ENCODE results near the gene NAPB.

Gene NAPB

DNA sequence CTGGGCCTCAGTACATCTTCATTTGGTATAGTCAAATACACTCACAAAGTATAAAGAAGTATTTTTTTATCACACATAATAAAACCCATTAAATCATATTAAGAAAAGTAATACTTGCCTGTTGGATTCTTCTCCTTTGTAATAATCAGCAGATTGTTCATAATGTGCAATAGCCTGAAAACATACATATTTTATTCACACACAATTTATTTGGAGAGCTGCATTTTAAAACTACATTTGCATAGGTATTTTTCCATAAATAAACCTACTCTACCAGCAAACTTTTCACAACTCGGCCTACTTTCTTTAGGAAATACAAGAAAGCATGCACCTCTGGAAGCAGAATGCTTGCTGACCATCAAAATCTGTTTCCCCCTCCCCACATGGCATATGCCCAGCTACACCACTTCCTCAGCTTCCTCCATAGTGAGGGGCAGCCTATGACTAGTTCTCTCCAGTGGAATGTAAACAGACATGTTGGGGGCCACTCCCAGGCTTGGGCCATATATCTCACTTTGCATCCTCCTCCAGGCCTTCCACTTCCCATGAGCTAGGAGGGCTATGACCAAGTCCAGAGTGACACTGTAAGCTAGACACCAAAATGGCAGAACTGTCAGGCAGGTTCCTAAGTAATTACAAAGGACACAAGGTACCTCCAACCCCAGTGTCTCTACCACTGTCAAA is 31.1 kb downstream of the NAPB start:
- no peak for TF ChIP-seq POLR2AphosphoS5 (IDR thresholded peaks at IDR 0.05; ENCODE audit: low read depth, low read length)
- TF ChIP-seq SIN3A (IDR thresholded peaks at IDR 0.05; ENCODE audit: borderline replicate concordance, insufficient read depth, low read length), result no peak
- TF ChIP-seq TAF1 (IDR thresholded peaks at IDR 0.05; ENCODE audit: borderline replicate concordance, insufficient read depth, low read length), result no peak
- TF ChIP-seq, protein P1, sequence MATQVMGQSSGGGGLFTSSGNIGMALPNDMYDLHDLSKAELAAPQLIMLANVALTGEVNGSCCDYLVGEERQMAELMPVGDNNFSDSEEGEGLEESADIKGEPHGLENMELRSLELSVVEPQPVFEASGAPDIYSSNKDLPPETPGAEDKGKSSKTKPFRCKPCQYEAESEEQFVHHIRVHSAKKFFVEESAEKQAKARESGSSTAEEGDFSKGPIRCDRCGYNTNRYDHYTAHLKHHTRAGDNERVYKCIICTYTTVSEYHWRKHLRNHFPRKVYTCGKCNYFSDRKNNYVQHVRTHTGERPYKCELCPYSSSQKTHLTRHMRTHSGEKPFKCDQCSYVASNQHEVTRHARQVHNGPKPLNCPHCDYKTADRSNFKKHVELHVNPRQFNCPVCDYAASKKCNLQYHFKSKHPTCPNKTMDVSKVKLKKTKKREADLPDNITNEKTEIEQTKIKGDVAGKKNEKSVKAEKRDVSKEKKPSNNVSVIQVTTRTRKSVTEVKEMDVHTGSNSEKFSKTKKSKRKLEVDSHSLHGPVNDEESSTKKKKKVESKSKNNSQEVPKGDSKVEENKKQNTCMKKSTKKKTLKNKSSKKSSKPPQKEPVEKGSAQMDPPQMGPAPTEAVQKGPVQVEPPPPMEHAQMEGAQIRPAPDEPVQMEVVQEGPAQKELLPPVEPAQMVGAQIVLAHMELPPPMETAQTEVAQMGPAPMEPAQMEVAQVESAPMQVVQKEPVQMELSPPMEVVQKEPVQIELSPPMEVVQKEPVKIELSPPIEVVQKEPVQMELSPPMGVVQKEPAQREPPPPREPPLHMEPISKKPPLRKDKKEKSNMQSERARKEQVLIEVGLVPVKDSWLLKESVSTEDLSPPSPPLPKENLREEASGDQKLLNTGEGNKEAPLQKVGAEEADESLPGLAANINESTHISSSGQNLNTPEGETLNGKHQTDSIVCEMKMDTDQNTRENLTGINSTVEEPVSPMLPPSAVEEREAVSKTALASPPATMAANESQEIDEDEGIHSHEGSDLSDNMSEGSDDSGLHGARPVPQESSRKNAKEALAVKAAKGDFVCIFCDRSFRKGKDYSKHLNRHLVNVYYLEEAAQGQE (IDR thresholded peaks at IDR 0.05; ENCODE audit: insufficient read depth in 1 of 2, low read depth in 2 of 2, low read length in 2 of 2), result no peak
- no peak for TF ChIP-seq FOXP2 (optimal IDR thresholded peaks at IDR 0.05; ENCODE audit: borderline replicate concordance, extremely low read depth, extremely low read length, insufficient read depth)

DNA sequence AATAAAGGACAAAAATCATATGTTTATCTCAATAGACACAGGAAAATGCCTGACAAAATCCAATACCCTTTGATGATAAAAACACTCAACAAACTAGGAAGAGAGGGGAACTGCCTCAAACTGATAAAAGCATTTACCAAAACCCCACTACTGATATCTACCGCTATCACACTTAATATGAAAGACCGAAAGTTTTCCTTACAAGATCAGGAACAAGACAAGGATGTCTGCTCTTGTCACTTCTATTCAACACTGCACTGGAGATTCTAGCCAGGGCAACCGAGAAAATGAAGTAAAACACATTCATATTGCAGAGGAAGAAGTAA is 34.2 kb downstream of the NAPB start:
- TF ChIP-seq SIN3A (IDR thresholded peaks at IDR 0.05; ENCODE audit: borderline replicate concordance, insufficient read depth, low read length), result no peak
- no peak for TF ChIP-seq FOXP2 (optimal IDR thresholded peaks at IDR 0.05; ENCODE audit: borderline replicate concordance, extremely low read depth, extremely low read length, insufficient read depth)
- no peak for TF ChIP-seq TAF1 (IDR thresholded peaks at IDR 0.05; ENCODE audit: borderline replicate concordance, insufficient read depth, low read length)
- TF ChIP-seq POLR2AphosphoS5 (IDR thresholded peaks at IDR 0.05; ENCODE audit: low read depth, low read length), result no peak
- TF ChIP-seq, protein P1 (IDR thresholded peaks at IDR 0.05; ENCODE audit: insufficient read depth in 1 of 2, low read depth in 2 of 2, low read length in 2 of 2), result no peak

DNA sequence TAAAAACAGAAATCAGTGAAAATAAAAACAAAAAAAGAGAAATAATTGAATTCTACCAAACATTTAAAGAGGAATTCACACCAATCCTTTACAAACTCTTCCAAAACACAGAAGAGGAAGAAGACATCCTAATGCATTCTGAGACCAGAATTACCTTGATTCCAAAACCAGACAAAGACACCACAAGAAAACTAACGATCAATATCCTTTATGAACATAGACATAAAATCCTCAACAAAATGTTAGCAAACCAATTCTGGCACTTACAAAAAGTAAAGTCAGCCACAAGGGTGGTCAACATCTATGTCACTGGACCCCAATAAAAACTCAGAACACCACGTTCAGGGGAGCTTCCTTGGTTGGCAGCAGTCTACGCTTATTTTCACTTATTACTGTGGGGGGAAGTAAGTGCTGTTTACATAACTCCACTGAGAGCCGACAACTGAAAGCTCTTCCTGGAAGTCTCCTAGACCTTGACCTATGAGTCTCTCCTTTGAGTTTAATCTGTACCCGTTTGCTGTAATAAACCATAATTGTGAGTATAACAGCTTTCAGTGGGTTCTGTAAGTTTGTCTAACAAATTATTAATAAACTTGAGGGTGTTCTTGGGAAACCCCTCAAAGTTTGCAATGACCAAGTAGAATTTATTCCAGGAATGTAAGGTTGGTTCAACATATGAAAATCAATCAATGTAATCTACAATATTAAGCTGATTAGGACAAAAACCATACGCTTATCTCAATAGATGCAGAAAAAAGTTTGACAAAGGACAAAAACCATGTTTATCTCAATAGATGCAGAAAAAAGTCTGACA is 34.8 kb downstream of the NAPB start:
- no peak for TF ChIP-seq TAF1 (IDR thresholded peaks at IDR 0.05; ENCODE audit: borderline replicate concordance, insufficient read depth, low read length)
- TF ChIP-seq POLR2AphosphoS5 (IDR thresholded peaks at IDR 0.05; ENCODE audit: low read depth, low read length), result no peak
- TF ChIP-seq, protein P1 (IDR thresholded peaks at IDR 0.05; ENCODE audit: insufficient read depth in 1 of 2, low read depth in 2 of 2, low read length in 2 of 2), result no peak
- no peak for TF ChIP-seq FOXP2 (optimal IDR thresholded peaks at IDR 0.05; ENCODE audit: borderline replicate concordance, extremely low read depth, extremely low read length, insufficient read depth)
- TF ChIP-seq SIN3A (IDR thresholded peaks at IDR 0.05; ENCODE audit: borderline replicate concordance, insufficient read depth, low read length), result no peak

DNA sequence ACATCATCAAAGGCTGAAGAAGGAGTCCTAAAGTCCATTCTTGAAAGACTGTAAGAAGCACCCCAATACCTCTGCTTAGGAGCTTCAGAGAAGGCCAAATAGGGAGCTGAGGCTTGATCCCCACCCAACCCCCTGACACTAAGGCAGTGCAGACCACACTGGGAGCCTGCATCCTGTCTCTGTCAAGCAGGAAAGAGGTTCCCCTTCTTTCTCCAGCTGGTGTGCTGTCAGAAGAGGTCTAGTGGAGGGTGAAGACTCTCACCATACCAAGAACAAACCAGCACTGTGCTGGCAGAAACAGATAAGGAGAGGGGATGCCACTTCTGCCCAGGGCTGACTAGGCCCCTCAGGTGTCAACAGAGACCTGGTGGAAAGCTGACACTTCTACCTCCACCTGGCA is 39.4 kb downstream of the NAPB start:
- TF ChIP-seq SIN3A (IDR thresholded peaks at IDR 0.05; ENCODE audit: borderline replicate concordance, insufficient read depth, low read length) (no peak), TAF1 (IDR thresholded peaks at IDR 0.05; ENCODE audit: borderline replicate concordance, insufficient read depth, low read length) (no peak), FOXP2 (optimal IDR thresholded peaks at IDR 0.05; ENCODE audit: borderline replicate concordance, extremely low read depth, extremely low read length, insufficient read depth) (no peak), POLR2AphosphoS5 (IDR thresholded peaks at IDR 0.05; ENCODE audit: low read depth, low read length) (no peak)
- TF ChIP-seq, protein P1 (IDR thresholded peaks at IDR 0.05; ENCODE audit: insufficient read depth in 1 of 2, low read depth in 2 of 2, low read length in 2 of 2), result no peak
